Measurements from ENCODE around the gene DDX49. TPM values are rescaled to one million over a fixed set of nuclear protein-coding genes. Genes with fewer than 3 reads are reported as not detected.
A peak's percentile ranks its signal among the peaks of the same experiment; 100 is the strongest.

DDX49 gene
- total RNA-seq, 1 experiment from 2014 or later: 120 TPM

DNA sequence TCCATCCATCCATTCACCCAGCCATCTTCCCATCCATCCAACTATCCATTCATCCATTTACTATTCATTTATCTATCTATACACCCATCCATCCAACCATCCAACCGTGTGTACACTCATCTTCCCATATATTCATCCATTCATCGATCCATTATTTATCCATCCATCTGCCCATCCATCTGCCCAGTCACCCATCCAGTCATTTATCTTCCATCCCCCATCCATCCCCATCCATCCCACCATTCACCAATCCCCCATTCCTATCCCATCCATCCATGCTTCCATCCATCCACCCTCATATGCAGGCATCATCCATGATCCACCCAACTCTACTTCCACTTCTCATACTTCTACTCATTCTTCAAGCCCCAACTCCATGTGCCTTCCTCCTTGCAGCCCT lies 35.5 kb downstream of the DDX49 start:
- Histone ChIP-seq H3K9me2 (replicated peaks; ENCODE audit: low read length) (no peaks in the 10 kb centered on the region), H3K4me2 (ENCODE audit: low read length) (no peak overlapping the region), H2AFZ (ENCODE audit: low read length) (no peak overlapping the region), H3K4me1 (ENCODE audit: insufficient read depth, low read length) (peaks cover 6% of the 10 kb centered on the region), H3K79me2 (ENCODE audit: low read length) (no peaks in the 10 kb centered on the region), H3K36me3 (ENCODE audit: low read depth, low read length) (no peaks in the 10 kb centered on the region), H3K9me3 (ENCODE audit: low read length) (no peaks in the 10 kb centered on the region), H3K27me3 (ENCODE audit: low read length) (no peaks in the 10 kb centered on the region), H3F3A (ENCODE audit: low read length, unreplicated experiment) (no peaks in the 10 kb centered on the region), H3K4me3 (ENCODE audit: low read length) (no peak overlapping the region), H4K20me1 (ENCODE audit: low read length) (no peaks in the 10 kb centered on the region), H3K9ac (ENCODE audit: low read length) (no peak overlapping the region), H3K27ac (ENCODE audit: low read length) (no peak overlapping the region)
- BruUV-seq (replicated peaks): no TSS peak
- TF ChIP-seq EZH2 (IDR thresholded peaks at IDR 0.05; ENCODE audit: low read length, unreplicated experiment) (no peak), EZH2phosphoT487 (IDR thresholded peaks at IDR 0.05; ENCODE audit: borderline replicate concordance, low read length) (no peak)
- TF ChIP-seq, protein P1, sequence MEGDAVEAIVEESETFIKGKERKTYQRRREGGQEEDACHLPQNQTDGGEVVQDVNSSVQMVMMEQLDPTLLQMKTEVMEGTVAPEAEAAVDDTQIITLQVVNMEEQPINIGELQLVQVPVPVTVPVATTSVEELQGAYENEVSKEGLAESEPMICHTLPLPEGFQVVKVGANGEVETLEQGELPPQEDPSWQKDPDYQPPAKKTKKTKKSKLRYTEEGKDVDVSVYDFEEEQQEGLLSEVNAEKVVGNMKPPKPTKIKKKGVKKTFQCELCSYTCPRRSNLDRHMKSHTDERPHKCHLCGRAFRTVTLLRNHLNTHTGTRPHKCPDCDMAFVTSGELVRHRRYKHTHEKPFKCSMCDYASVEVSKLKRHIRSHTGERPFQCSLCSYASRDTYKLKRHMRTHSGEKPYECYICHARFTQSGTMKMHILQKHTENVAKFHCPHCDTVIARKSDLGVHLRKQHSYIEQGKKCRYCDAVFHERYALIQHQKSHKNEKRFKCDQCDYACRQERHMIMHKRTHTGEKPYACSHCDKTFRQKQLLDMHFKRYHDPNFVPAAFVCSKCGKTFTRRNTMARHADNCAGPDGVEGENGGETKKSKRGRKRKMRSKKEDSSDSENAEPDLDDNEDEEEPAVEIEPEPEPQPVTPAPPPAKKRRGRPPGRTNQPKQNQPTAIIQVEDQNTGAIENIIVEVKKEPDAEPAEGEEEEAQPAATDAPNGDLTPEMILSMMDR (conservative IDR thresholded peaks at IDR 0.05; ENCODE audit: low read depth, low read length): no peak
- no peak for DNase-seq
- no peak for ATAC-seq
- intact Hi-C loops (cut with micrococcal nuclease): no loop called here
- ChIA-PET CTCF (no interaction called here), POLR2A (ENCODE audit: unreplicated experiment) (no interaction called here)

DNA sequence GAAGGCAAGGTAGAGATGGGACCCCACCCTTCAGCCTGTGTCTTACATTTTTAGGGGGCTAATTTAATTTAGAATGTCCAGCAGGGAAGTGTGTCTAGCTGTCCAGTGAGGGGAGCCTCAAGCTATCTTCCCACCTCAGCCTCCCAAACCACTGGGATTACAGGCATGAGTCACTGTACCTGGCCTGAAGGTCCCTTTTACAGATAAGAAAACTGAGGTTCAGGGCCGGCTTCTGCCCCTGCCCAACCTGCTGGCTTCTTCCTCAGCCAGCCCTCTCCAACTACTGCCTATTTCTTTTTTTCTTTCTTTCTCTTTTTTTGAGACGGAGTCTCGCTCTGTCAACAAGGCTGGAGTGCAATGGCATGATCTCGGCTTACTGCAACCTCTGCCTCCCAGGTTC lies 40.9 kb downstream of the DDX49 start:
- H3K27me3 ChIP-seq (ENCODE audit: low read length): no peaks in the 10 kb centered on the region
- H3K27ac ChIP-seq (ENCODE audit: low read length): no peak overlapping the region
- ChIA-PET POLR2A (ENCODE audit: unreplicated experiment) (no interaction called here), CTCF (no interaction called here)
- no peaks in the 10 kb centered on the region for H3K79me2 ChIP-seq (ENCODE audit: low read length)
- no peaks in the 10 kb centered on the region for H3K9me2 ChIP-seq (replicated peaks; ENCODE audit: low read length)
- DNase-seq (no peak), ATAC-seq (no peak)
- H3K9me3 ChIP-seq (ENCODE audit: low read length): no peaks in the 10 kb centered on the region
- H3K36me3 ChIP-seq (ENCODE audit: low read depth, low read length): no peaks in the 10 kb centered on the region
- no peak overlapping the region for H3K9ac ChIP-seq (ENCODE audit: low read length)
- no peaks in the 10 kb centered on the region for H3K4me1 ChIP-seq (ENCODE audit: insufficient read depth, low read length)
- no peaks in the 10 kb centered on the region for H4K20me1 ChIP-seq (ENCODE audit: low read length)
- no peak overlapping the region for H3K4me3 ChIP-seq (ENCODE audit: low read length)
- intact Hi-C loops (cut with micrococcal nuclease): no loop called here
- no peaks in the 10 kb centered on the region for H3F3A ChIP-seq (ENCODE audit: low read length, unreplicated experiment)
- TF ChIP-seq EZH2phosphoT487 (IDR thresholded peaks at IDR 0.05; ENCODE audit: borderline replicate concordance, low read length) (no peak), EZH2 (IDR thresholded peaks at IDR 0.05; ENCODE audit: low read length, unreplicated experiment) (no peak)
- TF ChIP-seq, protein P1 (conservative IDR thresholded peaks at IDR 0.05; ENCODE audit: low read depth, low read length): no peak
- BruUV-seq (replicated peaks): no TSS peak
- no peak overlapping the region for H3K4me2 ChIP-seq (ENCODE audit: low read length)
- H2AFZ ChIP-seq (ENCODE audit: low read length): no peak overlapping the region

DNA sequence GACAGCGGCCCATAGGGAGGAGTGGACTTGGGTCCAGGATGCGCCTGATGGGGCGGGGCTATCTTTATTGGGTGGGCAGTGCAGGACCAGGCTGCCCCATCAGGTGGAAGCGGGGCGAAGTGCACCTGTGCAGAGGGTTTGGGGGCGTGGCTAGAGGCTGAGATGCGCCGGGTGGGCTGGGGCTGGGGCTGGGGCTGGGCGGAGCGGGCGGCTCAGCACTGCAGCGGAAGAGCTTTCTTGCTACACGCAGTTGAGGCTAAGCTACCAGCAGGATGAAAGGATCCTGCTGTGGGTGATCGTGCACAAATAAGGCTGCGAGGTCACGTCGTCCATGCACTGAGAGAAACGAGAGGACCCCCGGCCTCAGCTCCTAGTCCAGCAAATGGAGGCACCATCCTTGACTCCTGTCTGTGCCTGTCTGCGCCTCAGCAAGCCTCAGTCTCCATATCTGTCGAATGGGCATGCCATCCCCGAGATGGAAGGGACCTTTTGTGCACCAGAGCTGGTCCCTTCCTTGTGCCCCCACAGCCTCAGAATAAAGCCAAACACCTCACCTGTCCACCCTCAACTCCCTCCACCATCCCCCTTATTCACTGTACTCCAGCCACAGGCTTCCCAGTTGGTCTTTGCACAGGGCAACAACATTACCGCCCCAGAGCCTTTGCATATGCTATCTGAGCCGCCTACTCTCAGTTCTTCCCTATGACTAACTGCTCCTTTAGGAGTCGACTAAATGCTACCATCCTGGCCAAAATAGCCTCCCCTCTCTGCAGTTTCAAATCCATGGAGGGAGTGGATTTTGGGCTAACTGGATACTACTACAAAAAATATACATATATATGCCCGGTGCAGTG lies 42.5 kb downstream of the DDX49 start:
- H3K79me2 ChIP-seq (ENCODE audit: low read length): no peaks in the 10 kb centered on the region
- H3K9me2 ChIP-seq (replicated peaks; ENCODE audit: low read length): no peaks in the 10 kb centered on the region
- H3F3A ChIP-seq (ENCODE audit: low read length, unreplicated experiment): no peaks in the 10 kb centered on the region
- CTCF ChIA-PET: no interaction called here
- no peaks in the 10 kb centered on the region for H4K20me1 ChIP-seq (ENCODE audit: low read length)
- H3K4me3 ChIP-seq (ENCODE audit: low read length): no peak overlapping the region
- H3K27me3 ChIP-seq (ENCODE audit: low read length): no peaks in the 10 kb centered on the region
- ATAC-seq (no peak), DNase-seq (peak; percentile 2)
- no peaks in the 10 kb centered on the region for H3K4me1 ChIP-seq (ENCODE audit: insufficient read depth, low read length)
- no peaks in the 10 kb centered on the region for H3K36me3 ChIP-seq (ENCODE audit: low read depth, low read length)
- H3K27ac ChIP-seq (ENCODE audit: low read length): no peak overlapping the region
- no TSS peak for BruUV-seq (replicated peaks)
- no peak overlapping the region for H3K4me2 ChIP-seq (ENCODE audit: low read length)
- no peak overlapping the region for H2AFZ ChIP-seq (ENCODE audit: low read length)
- TF ChIP-seq, protein P1 (conservative IDR thresholded peaks at IDR 0.05; ENCODE audit: low read depth, low read length): no peak
- POLR2A ChIA-PET (ENCODE audit: unreplicated experiment): no interaction called here
- no peak overlapping the region for H3K9ac ChIP-seq (ENCODE audit: low read length)
- H3K9me3 ChIP-seq (ENCODE audit: low read length): no peaks in the 10 kb centered on the region
- intact Hi-C loops (cut with micrococcal nuclease): no loop called here
